Astrocyte of the hippocampus (primary cell): ENCODE data around the gene IQGAP1.
"Not testable (repeated sequence)": the region's sequence is repeated elsewhere in the genome, so short reads cannot be mapped to it uniquely, and the experiment has no call there.

ENCODE experiments used
- DNase-seq: peaks from one replicate; pipeline ENCODE4 v3.0.0; 2011; ENCODE audit warnings: low read depth, low spot score

The IQGAP1 gene

DNA sequence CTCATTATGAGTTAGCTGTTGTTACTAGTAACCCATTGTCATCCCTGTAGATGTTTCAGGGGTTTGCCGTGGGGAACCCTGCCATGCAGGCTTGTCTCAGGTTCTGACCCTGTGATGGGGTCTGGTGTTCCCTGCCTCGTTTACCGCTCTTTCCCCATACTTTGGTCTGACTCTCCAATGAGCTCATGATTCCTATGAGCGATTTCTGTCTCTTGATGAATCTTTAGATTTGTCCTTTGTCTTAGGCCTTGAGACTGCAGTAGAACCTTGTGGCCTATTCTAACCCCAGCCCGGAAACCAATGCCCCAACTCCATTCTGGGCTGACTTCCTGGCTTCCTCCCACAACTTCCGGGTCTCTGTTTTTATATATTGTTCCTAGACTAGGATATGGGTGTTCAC lies 11.3 kb upstream of the IQGAP1 start:
- no peak for DNase-seq

DNA sequence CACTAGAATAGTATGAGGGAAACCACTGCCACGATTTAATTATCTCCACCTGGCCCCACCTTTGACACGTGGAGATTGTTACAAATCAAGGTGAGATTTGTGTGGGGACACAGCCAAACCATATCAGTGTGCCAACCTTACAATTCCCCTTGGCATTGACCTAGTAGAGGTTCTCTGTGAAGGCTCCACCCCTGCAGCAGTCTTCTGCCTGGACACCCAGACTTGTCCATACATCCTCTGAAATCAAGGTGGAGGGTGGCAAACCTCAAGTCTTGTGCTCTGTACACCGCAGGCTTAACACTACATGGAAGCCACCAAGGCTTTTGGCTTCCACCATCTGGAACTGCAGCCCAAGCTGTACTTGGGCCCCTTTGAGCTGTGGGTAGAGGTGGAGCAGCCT lies 8.8 kb upstream of the IQGAP1 start:
- DNase-seq, result no peak

DNA sequence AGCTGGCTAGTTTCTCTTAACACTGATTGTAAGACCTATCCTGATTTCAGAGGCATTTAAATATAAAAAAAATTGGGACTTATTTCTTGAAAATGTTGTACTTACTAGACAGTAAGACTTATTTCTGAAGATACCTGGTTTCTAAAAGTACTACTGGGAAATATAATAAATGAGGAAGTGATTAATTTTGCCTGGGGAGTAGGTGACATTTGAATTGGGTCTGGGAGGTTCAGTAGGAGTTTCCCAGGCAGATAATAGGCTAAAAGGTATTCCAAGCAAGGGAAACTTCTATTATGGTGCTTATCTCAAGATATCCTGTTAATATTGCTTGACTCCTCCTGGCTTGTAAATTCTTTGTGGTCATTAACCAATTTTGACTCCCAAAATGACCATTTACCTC lies 6.5 kb upstream of the IQGAP1 start:
- no peak for DNase-seq

DNA sequence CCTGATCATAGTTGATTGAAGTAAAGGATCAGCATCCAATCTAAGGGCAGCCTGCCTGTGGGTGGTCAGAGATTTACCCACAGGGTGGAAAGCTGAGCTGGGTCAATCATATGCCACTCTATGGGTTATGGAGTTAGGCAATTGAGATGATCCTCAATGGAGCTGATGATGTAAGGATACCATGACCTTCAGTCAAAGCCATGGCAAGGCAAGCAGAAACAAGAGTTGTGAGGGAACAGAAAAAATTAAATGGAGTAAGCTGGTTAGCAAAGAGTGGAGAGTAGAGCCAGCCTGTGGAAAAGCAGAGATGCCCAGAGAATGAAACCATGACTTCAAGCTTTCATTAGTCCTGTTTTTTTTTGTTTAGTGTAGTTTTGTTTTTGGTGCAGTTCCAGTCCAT lies 5.7 kb upstream of the IQGAP1 start:
- no peak for DNase-seq

GRCh38 chr15:90386221-90386620 lies 1.8 kb upstream of the IQGAP1 start:
- DNase-seq, result no peak

DNA sequence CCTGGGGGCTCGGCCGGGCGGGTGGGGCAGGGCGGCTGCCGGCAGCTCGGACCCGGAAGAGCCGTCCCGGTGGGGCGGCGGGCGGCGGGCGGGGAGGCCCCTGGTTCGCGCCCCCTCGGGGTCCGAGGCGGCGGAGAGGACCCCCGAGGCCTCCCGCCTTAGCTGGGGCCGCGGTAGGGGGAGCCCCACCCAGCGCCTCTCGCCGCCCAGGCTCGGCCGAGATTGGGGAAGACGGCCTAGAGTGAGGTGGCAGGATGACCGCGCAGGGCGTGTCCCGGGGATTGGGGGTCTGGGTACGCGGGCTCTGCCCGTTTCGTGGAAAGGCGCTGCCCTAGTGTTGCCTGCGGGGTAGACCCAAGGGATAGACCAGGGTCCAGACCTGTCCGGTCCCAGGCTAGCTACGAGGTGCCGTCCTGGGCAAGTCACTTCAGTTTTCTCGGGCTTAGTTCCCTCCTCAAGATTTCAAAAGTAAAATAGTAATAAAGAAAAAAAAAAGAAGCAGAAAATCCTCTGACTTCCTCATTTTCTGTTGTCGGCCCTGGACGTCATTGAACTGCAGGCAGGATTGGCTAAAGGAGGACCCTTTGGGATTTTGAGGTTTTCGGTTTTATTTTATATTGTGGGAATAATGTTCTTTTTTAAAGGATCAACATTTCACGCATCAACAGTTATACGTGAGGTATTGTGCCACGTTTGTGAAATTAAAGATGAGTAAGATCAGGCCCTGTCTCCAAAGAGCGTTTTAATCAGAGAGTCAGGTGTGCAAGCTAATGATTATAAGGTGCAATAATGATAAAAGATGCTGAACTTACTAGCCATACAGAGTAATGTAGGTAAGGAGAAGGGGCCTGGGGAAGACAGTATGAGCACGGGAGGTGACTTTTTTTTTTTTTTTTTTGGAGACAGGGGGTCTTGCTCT lies 679 bp downstream of the IQGAP1 start:
- DNase-seq, result peak; percentile 77

DNA sequence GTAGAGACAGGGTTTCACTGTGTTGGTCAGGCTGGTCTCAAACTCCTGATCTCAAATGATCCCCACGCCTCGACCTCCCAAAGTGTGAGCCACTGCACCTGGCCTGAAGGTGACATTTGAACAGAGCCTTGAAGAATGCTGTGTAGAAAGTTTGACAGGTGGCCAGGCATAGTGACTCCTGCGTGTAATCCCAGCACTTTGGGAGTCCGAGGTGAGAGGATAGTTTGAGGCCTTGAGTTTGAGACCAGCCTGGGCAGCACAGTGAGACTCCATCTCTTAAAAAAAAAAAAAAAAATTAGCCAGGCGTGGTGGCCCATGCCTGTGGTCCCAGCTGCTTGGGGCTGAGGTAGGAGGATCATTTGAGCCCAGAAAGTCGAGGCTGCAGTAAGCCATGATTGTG lies 1.5 kb downstream of the IQGAP1 start:
- no peak for DNase-seq

DNA sequence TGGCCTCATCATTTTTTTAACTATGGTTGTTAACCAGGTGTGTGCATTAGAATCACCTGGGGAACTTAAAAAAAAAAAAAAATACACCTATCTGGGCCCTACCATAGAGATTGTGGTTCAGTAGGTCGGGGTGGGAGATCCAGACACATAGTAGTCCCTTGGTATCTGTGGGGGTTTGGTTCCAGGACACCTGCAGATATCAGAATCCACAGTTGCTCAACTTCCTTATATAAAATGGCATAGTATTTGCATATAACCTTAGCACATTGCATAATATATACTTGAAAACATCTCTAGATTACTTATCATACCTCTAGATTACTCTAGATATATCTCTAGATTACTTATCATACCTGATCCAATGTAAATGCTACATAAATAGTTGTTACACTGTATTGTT lies 5.0 kb downstream of the IQGAP1 start:
- DNase-seq, result no peak

GRCh38 chr15:90394074-90394473 lies 6.0 kb downstream of the IQGAP1 start:
- DNase-seq, result no peak

DNA sequence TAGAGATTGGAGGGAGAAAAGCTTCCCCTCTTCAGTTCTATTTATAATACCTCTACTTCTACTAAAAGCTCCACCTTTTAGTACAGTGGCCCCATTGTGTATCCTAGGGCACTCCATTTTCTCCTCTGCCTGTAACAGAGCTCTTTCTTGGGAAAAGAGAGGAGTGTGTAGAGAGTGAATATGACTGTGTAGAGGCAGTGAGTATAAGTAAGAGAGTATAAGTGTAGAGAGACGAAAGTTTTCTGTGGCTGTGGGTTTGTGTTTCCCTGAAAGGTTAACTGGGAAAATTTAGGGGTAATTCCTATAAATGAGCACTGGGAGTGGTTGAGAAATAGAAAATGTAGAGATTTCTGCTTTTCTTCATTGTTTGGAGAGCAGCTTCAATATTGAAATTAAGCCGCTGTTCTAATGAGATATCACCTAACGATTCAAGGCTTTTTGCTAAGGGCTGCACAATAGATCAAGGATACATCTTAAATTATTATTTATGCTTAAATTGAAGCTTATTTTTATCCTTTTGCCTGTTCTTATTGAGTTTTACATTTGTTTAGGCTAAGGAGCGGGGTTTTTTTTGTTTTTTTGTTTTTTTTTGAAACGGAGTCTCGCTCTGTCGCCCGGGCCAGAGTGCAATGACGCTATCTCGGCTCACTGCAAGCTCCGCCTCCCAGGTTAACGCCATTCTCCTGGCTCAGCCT lies 6.9 kb downstream of the IQGAP1 start:
- no peak for DNase-seq

DNA sequence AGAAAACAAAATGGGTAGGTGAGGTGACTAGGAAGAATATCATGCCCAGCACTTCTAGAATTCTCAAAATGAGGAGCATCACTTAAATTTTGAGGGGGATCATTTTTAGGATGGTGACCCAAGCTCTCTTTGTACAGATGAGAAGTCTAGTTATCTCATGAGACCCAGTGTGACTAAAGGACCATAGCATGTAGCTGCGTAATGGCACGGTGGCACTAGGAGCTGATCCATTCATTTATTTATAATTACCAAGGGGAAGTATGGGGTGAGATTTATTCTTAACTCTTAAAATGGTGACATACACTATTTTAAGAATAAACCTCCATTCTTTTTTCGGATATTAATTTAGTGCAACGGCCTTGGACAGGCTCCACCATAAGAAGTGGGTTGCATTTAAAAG lies 8.3 kb downstream of the IQGAP1 start:
- DNase-seq, result no peak

DNA sequence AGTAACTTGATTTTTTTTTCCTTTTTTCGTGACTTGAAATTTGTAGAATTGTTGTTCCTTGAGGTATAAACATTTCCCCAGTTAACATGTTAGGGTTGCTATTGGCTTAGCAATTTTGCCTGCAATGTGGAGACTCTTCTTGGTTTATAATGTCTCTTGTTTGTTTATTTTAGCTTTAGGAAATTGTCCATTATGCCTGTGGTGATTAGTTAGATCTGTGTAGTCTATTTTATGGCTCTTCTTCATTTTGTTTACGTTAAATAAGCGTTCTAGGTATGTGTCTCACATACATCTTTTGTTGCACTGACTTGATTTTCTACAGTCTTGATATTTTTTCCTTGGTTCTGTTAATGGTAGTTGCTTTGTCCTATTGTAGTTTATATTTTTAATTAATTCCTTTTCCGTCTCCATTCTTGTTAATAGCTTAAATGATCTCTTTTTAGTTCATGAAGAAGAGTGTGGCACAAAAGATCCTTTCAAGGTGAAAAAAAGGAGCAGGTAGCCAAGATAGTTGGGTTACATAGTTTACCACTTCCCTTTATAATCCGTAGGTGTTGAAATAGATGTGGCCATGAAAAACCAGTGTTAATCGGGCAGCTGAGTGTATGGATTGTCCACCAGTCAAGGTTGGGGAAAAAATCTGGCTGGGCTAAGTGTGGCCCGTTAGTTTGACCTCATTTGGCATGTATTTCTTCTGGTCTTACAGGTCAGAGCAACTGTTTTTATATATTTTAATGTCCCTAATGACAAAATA lies 12.1 kb downstream of the IQGAP1 start:
- no peak for DNase-seq

DNA sequence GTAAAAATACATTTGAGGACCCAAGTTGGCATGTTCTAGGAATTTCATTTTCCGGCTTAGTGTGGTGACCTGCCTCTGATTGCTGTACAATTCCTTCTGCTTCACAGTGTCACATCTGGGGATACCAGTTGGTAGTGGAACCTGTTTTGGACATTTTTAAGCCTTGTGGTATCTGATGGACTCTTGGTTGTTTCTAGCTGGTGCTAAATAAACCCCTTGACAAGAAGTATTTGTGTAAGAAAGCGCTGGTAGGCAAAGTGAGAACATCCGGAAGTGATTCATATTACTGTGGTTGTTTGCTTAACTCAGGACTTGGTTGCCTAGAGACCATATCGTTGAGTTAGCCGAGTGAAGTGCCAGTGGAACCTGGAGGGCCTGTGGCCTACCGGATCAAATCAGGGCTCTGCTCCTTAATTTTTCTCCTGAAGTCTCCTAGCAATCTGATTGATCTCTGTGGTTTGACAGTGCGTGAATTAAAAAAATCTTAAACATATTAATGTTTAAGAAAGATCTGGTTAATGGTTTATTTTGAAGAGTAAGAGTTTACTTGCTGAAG lies 12.8 kb downstream of the IQGAP1 start:
- DNase-seq, result peak; percentile 96

DNA sequence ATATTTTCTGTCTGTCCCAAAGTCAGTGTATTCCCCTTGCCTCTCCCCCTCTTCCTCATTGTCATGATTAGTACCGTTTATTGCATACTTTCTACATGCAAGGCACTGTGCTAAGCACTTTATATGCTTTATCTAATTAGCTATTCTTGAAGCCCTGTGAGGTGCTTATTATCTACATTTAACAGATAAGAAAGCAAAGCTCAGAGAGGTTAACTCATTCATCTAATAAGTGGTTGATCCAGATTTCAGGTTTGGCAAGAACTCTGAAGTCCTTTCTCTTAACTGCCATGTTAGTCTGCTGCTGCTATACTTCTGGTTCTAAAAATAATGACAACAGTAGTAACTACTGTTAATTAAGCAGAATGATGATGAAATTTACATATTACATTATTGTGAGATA lies 13.5 kb downstream of the IQGAP1 start:
- no peak for DNase-seq

- peak; percentile 88 for DNase-seq
These were observed 14.2 kb downstream of the IQGAP1 start for GRCh38 chr15:90402223-90402622.

GRCh38 chr15:90402767-90403166 lies 14.7 kb downstream of the IQGAP1 start:
- DNase-seq, result no peak

GRCh38 chr15:90405055-90405607 lies 17.1 kb downstream of the IQGAP1 start:
- no peak for DNase-seq

GRCh38 chr15:90407336-90407735 lies 19.3 kb downstream of the IQGAP1 start:
- no peak for DNase-seq

DNA sequence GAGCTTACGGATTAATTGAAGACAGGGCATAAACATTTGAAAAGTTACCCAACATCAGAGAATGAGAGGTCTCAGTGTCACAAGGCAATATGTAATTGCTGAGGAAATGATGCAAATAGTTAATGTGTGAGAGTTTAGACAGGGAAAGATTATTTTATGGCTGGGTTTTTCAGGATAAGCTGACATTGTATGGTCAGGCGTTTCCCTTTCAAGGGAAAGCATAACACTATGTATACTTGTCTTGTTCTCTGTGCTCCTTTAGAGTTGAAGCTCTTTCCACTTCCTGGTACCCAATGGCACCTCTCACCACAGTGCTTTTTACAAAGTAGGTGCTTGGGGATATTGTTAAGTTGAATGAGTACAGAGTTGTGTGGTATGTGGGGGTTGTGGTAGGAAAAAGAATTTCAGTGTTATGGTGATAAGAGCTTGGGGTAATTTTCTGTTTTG lies 19.9 kb downstream of the IQGAP1 start:
- no peak for DNase-seq

DNA sequence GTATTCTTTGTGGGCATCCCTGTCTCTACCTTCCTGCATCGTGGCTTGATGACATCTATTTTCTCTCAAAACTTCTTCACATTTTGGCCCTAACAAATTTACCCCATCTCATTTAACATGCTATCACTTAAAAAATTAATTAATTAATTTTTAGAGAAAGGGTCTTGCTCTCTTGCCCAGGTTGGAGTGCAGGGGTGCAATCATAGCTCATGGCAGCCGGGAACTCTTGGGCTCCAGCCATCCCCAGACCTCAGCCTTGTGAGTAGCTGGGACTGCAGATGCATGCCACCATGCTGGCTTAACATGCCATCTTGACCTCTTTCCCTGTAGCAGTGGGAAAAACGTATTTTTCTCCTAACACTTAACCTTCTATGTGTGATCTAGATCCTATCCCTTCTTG lies 20.6 kb downstream of the IQGAP1 start:
- DNase-seq, result no peak

DNA sequence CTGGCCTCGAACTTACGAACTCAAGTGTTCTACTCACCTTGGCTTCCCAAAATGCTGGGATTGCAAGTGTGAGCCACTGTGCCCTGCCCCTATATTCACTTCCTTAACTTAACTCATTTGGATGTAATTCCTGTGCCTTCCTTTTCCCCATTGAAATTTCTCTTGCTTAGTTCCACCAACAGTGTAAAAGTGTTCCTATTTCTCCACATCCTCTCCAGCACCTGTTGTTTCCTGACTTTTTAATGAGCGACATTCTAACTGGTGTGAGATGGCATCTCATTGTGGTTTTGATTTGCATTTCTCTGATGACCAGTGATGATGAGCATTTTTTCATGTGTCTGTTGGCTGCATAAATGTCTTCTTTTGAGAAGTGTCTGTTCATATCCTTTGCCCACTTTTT lies 21.5 kb downstream of the IQGAP1 start:
- not testable (repeated sequence) for DNase-seq

DNA sequence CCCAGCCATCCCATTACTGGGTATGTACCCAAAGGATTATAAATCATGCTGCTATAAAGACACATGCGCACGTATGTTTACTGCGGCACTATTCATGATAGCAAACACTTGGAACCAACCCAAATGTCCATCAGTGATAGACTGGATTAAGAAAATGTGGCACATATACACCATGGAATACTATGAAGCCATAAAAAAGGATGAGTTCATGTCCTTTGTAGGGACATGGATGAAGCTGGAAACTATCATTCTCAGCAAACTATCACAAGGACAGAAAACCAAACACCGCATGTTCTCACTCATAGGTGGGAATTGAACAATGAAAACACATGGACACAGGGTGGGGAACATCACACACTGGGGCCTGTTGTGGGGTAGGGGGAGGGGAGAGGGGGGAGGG lies 22.3 kb downstream of the IQGAP1 start:
- not testable (repeated sequence) for DNase-seq
